ENCODE data around the gene NME1. TPM values are rescaled to one million over a fixed set of nuclear protein-coding genes. Genes with fewer than 3 reads are reported as not detected.
"Not testable (repeated sequence)": the region's sequence is repeated elsewhere in the genome, so short reads cannot be mapped to it uniquely, and the experiment has no call there.

Gene NME1
- total RNA-seq, 1 donor: 105 TPM

DNA sequence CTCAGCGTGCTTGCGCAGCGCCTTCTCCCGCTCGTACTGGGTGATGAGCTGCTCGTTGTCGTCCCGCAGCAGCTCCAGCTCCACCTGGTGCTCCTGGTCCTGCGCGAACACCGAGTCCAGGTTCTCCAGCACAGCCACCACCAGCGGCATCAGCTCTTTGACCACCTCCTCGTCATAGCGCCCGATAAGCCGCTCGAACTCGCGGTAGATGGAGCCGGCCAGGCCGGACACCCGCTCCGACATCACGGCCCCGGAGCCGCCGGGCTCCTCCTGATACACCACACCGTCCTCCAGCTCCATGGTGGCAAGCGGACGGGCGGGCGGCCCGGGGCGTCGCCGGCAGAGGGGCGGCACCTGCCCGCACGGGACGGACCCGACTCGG is 33.0 kb upstream of the NME1 start:
- H3K4me3 ChIP-seq (ENCODE audit: low read depth, low read length): peak overlapping the region; percentile 76
- peak; percentile 32 for DNase-seq (ENCODE audit: low read depth)
- TF ChIP-seq CTCF (IDR thresholded peaks at IDR 0.05; ENCODE audit: insufficient read depth, low read depth, low read length): no peak

DNA sequence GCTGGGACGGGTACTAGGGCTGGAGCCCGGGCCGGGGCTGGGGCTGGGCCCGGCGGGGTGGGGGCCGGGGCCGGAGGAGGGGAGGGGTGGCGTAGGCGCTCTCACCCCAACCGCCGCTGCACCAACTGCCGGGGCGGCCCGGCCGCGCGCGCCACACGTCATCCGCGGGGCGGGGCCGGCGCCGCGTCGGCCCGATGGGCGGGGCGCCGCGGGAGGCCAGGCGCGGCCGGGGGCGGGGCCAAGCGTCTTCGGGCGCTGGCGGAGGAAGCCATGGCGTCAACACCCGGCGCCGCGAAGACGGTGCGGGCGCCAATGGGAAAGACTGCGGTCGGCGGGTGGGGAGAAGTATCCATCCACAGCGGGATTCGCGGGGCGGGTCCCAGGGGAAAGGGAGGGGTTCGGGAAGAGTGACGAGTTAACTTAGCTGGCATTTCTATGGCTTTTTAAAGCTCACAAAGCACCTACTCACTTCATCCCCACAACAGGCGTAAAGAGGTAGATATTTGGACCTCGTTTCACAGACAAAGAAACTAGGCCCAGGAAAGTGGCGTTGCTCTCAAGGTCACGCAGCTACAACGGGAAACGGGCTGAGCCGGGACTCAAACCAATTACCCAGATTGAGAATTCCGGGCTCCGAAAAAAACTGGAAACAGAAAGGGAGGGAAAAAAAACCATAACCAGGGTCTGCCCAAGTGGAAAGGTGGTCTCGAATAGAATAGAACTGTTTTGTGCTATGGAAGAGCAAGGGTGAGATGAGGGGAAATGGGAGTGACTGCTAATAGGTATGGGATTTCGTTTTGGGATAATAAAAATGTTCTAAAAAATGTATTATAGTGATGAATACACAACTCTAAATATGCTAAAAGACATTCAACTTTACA is 32.4 kb upstream of the NME1 start, which contains the start of gene SPAG9:
Gene SPAG9, minus strand, starts transcription at position 130 of the 881 bp plus-strand sequence. CDS start 212 bp downstream, outside the sequence.
- peak; percentile 97 for DNase-seq (ENCODE audit: low read depth)
- H3K4me3 ChIP-seq (ENCODE audit: low read depth, low read length): peak within 1 kb of the TSS; percentile 78
- TF ChIP-seq CTCF (IDR thresholded peaks at IDR 0.05; ENCODE audit: insufficient read depth, low read depth, low read length): no peak

DNA sequence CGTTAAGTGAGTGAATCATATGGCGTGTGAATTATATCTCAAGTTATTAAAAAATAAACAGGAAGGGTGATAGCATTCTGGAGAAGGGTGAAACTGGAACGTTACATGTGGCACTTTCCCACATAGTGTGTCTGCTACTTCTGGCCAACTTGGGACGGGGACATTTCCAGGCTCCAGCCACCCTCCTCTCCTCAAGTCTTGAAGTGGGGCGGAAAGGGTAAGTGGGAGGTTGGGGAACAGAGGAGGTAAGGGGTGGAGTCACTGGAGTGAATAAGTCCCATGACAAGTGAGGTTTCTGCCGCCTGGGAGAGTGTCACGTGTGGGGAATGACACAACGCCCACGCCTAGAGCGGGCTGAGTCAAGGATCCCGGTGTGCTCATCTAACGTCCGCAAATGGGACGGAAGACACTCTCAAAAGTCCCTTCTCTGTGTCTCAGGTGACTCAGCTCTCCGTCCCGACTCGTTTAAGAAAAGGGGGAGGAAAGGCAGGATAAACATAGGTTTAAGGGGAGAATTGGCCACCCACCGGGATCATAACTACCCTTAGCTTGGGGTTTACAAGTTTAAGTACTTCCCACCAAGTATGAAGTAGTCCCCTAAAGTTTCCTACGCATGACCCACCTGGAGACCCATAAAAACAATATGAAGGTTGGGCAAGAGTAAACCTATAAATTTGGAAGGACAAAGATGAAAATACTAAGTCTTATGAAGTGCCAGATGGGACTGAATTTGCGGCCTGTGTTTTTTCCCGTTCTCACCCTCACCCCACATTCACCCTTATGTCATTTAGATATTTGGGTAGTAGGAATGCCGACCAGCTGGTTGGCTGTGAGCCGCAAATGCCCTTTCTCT is 31.5 kb upstream of the NME1 start:
- no peak for TF ChIP-seq CTCF (IDR thresholded peaks at IDR 0.05; ENCODE audit: insufficient read depth, low read depth, low read length)
- peak overlapping the region; percentile 78 for H3K4me3 ChIP-seq (ENCODE audit: low read depth, low read length)
- peak; percentile 97 for DNase-seq (ENCODE audit: low read depth)

GRCh38 chr17:51122473-51123115 is 30.8 kb upstream of the NME1 start:
- not testable (repeated sequence) for DNase-seq (ENCODE audit: low read depth); H3K4me3 ChIP-seq (ENCODE audit: low read depth, low read length)

DNA sequence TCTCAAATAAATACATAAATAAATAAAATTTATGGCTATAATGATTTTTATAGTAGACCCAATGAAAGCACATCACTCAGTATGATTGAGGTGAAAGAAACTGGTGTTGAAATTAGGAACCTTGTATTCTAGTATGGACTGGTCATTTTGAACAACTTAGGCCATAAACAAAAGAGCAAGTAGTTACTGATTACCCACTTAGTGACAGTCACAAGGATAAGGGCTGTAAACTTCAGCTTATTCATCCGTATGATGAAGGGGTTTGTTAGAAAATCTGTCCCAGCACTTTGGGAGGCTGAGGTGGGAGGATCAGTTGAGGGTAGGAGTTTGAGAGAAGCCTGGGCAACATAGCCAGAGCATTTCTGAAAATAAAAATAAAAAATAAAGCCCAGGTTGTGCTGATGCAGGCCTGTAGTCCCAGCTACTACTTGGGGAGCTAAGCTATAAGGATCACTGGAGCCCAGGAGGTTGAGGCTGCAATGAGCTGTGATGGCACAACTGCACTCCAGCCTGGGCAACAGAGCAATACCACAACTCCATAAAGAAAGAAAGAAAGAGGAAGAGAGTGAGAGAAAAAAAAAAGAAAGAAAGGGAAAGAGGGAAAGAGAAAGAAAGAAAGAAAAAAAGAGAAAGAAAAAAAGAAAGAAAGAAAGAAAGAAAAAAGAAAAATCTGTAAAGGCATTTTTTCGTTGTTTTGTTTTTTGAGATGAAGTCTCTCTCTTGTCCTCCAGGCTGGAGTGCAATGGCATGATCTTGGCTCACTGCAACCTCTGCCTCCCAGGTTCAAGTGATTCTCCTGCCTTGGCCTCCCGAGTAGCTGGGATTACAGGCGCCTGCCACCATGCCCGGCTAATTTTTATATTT is 28.5 kb upstream of the NME1 start:
- no peak overlapping the region for H3K4me3 ChIP-seq (ENCODE audit: low read depth, low read length)
- no peak for TF ChIP-seq CTCF (IDR thresholded peaks at IDR 0.05; ENCODE audit: insufficient read depth, low read depth, low read length)
- no peak for DNase-seq (ENCODE audit: low read depth)

- H3K4me3 ChIP-seq (ENCODE audit: low read depth, low read length): no peak overlapping the region
- DNase-seq (ENCODE audit: low read depth): no peak
- no peak for TF ChIP-seq CTCF (IDR thresholded peaks at IDR 0.05; ENCODE audit: insufficient read depth, low read depth, low read length)
Measured at GRCh38 chr17:51128076-51128475, 25.3 kb upstream of the NME1 start.
